T-helper 22 cell (primary cell): ENCODE measurements around the gene STARD8.
"Not testable (repeated sequence)": the region's sequence is repeated elsewhere in the genome, so short reads cannot be mapped to it uniquely, and the experiment has no call there.

Experiments
- DNase-seq: peaks from one replicate; pipeline ENCODE4 v3.0.0-alpha.2; 2020; ENCODE audit warnings: low read depth

Gene STARD8, protein sequence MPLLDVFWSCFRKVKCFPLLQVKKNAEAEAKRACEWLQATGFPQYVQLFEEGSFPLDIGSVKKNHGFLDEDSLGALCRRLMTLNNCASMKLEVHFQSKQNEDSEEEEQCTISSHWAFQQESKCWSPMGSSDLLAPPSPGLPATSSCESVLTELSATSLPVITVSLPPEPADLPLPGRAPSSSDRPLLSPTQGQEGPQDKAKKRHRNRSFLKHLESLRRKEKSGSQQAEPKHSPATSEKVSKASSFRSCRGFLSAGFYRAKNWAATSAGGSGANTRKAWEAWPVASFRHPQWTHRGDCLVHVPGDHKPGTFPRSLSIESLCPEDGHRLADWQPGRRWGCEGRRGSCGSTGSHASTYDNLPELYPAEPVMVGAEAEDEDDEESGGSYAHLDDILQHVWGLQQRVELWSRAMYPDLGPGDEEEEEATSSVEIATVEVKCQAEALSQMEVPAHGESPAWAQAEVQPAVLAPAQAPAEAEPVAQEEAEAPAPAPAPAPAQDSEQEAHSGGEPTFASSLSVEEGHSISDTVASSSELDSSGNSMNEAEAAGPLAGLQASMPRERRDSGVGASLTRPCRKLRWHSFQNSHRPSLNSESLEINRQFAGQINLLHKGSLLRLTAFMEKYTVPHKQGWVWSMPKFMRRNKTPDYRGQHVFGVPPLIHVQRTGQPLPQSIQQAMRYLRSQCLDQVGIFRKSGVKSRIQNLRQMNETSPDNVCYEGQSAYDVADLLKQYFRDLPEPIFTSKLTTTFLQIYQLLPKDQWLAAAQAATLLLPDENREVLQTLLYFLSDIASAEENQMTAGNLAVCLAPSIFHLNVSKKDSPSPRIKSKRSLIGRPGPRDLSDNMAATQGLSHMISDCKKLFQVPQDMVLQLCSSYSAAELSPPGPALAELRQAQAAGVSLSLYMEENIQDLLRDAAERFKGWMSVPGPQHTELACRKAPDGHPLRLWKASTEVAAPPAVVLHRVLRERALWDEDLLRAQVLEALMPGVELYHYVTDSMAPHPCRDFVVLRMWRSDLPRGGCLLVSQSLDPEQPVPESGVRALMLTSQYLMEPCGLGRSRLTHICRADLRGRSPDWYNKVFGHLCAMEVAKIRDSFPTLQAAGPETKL

DNA sequence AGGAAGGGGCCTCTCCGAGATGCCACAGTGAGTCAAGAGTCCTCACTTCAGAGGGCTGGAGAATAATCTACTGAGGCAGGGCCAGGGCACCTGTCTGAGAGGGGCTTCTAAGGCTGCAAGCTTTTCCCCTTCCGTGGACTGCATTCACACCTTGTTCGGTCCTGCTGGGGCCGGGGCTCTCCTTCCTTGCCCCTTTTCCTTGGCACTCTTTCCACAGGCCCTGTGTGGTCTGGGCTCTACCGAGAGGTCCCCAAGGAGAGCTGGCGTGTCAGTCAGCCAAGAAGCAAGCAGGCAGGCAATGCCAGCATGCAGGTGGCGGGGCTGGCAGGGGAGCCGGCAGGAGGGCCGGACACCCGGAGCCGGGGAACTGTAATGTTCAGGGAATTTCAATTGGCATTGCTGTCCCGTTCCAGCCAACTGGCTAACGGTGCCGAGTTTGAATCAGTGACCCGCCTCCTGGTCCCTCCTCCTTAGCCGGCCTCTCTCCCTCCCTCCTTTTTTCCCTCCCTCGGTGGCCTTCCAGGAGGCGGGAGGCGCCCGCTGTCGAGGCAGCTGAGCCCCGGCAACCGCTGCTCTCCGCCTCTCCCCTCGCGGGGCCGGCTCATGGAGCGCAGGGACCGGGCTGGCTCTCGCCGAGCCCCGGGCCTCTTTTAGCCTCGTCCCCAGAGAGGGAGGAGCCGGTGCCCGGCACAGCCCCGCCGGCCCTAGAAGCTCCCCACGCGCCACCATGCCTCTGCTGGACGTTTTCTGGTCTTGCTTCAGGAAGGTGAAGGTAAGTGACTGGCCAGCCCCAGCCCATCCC is at the start of gene STARD8:
Gene STARD8 (plus strand): TSS at position 511 of the 802 bp plus-strand sequence. CDS start 217 bp downstream, at position 728.
- DNase-seq, result no peak

DNA sequence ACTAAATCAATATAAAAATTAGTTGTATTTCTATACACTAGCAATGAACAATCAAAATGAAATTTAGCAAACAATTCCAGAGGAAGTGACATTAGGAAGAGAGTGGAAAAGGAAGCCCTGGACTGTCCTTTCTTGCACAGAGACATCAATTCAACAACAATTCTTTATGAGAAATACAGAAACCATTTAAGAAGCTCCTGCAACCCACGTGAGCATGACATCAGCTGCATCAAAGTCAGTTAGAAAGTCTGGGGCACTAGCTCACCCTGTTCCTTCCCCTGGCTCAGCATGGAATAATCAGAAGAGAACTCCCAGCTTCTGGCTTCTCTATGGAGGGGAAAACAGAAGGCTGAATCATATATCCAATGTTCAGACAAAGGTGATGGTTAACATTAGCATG is 48.6 kb upstream of the STARD8 start:
- DNase-seq, result no peak

DNA sequence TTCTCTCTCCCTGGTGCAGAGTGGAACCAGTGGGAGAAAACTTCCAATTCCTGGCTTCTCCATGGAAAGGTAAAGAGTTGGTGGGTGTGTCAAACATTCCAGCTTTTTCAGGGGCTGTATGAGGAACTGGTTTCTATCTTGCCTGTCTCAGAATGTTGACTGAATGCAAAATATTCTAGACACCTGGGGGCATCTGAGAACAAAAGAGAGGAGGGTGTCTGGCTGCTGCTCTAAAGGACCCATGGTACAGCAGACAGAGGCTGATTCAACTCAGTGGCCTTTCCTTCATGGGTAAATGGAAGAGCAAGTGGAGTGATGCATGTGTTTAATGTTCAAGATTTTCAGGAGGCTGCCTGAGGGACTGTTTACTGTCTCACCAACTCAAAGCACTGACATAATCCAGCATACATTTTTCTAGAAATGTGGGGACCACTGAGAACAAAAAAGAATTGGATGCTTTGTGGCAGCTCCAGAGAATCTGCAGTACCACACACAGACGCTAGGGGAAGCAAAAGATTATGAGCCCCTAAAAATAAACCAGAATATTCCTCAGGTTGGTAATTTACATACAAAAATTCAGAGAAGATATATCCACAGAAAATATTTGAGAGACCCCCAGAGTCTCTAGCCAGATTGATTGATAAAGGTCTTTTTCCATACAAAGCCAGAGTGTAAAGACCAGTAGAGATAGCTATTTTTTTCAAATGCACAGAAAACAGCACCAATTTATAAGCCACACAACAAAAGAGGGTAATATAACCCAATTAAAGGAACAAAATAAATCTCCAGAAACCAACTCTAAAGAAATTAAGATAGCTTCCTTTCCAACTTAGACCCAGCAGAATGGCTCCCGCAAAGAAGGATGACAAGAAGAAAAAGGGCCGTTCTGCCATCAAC is 48.0 kb upstream of the STARD8 start:
- no peak for DNase-seq

DNA sequence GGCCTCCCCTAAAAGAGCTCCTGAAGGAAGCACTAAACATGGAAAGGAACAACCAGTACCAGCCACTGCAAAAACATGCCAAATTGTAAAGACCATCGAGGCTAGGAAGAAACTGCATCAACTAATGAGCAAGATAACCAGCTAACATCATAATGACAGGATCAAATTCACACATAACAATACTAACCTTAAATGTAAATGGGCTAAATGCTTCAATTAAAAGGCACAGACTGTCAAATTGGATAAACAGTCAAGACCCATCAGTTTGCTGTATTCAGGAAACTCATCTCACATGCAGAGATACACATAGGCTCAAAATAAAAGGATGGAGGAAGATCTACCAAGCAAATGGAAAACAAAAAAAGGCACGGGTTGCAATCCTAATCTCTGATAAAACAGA is 43.2 kb upstream of the STARD8 start:
- DNase-seq, result not testable (repeated sequence)

DNA sequence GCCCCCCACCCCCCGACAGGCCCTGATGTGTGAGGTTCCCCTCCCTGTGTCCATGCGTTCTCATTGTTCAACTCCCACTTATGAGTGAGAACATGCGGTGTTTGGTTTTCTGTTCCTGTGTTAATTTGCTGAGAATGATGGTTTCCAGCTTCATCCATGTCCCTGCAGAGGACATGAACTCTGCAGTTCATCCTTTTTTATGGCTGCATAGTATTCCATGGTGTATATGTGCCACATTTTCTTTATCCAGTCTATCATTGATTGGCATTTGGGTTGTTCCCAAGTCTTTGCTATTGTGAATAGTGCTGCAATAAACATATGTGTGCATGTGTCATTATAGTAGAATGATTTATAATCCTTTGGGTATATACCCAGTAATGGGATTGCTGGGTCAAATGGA is 32.7 kb upstream of the STARD8 start:
- DNase-seq, result not testable (repeated sequence)

DNA sequence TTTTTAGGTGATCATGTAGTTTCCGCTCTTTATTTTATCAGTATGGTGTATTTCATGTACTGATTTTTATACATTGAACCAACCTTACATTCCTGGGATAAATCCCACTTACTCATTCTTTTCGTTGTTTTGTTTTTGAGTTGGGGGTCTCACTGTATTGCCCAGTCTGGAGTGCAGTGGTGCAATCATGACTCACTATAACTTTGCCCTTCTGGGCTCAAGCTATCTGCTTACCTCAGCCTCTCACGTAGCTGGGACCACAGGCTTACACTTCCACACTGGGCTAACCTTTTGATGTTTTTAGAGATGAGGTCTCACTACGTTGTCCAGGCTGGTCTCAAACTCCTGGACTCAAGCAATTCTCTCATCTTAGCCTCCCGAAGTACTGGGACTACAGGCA is 19.5 kb upstream of the STARD8 start:
- no peak for DNase-seq

DNA sequence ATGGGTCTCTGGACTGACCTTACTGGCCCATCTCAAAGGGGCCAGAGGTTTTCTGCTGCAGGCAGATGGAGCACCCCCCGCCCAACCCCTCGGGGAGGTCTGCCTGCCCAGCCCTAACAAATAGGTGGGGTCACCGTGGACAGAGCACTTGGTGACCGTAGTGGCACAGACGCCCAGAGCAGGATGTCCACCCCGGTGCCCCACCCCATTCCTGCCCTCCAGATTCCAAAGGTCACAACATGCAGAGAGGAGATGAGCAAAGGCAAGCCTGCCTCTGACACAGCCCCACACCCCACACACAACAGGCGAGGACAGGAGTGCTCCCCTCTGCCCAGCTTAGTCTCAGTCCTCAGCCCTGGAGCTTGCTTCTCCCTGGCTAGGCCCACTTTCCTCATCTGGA is 17.5 kb upstream of the STARD8 start:
- not testable (repeated sequence) for DNase-seq

DNA sequence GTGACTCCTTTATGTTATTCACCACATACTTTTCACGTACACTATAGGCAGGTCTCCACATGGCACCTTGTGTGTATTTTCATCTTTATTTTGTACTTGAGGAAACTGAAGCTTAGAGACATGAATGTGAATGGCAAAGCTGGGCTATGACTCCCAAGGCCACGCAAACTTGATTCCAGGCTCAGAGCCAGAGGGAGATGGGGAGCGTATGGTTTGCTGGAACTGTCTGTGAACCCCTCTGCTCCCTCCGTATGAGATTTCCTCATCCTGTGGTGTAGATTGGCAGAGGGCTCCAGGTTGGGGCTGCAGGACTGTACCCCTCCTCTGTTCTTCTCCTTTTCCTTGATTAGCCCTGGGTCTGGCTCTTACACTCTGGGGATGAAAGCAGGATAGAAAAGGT is 16.1 kb upstream of the STARD8 start:
- DNase-seq, result no peak

DNA sequence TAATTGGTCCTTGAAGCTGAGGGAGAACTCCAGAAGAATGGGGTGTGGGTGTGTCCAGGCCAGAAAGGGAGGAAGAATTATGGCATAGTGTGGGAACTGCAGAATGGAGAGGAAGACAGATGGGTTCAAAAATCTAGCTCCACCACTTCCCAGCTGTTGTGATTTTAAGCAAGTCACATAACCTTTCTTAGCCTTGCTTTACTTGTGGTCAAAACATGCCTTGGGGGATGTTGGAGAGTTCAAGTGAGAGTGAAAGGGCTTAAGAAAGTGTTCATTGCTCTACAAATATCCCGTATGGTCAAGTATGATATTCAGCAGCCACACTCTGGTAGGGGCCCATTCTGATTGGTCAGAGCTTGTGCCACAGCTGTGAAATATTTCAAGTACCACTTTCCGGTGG is 15.0 kb upstream of the STARD8 start:
- DNase-seq, result no peak

DNA sequence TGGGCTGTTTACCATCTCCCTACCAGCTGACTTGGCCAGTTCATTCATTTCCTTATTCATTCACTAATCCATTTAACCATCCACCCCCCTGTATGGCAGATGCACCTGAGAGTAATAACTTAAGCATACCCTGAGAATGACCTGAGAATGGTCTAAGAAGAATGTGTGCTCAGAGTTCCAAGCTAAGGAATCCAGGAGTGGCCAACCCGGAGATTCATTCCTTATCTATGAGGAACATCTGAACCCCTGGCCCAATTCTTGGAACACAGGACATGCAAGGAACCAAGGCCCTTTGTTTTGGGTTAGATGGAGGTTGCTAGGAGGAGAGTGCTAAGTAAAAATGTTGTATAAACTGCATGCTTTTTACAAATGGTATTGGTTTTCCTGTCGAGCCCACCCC is 13.5 kb upstream of the STARD8 start:
- no peak for DNase-seq

DNA sequence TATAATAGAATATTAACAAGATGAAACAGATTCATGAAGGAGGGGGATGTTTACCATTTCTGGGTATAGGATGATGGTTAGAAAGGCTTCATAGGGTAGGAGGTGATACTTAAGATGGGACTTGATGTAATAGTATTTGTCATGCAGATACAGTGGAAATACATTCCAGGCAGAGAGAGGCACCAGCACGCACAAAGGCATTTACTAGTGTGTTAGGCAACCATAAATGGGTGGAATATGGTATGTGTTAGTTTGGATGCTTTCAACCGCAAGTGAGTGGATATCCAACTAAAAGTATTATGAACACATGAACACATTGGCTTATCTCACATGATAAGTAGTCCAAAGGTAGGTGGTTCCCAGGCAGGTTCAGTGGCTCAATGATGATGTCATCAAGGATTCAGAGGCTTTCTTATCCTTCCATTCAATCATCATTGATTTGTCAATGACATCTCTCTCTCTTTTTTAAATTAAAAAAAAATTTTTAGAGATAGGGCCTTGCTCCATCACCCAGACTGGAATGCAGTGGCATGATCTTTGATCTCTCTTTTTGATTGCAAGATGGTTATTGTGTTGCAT is 12.7 kb upstream of the STARD8 start:
- no peak for DNase-seq

DNA sequence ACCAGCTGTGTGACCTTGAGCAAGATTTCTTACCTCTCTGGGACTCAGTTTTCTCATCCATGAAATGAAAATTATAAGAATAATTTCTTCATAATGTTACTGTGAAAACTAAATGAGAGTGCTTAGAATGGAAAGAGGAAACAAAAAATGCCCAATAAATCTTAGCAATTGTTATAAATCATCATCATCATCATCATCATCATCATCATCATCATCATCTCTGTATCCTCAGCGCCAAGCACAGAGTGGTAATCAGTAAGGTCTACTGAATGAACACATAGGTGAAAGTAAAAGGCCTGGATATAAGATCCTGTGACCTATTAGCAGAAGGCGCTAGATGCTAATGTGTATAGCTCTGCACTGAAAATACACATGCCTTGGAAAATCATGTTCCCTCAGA is 6.8 kb upstream of the STARD8 start:
- no peak for DNase-seq

DNA sequence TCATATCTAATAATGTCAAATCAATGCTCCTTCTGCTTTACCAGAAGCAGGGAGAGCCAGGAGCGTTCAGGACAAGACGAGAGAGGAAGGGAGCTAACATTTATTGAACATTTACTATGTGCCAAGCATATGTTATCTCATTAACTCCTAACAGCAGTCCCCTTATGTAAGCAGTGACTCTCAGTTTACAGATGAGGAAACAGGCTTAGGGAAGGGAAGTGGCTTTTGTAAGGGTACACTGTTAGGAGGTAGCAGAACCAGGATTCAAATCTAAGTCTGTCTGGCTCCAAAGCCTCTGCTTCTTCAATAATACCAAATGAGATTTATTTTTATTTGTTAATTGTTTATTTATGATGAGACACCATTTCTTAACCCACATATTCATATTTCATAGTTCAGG is 2.6 kb upstream of the STARD8 start:
- DNase-seq, result no peak

DNA sequence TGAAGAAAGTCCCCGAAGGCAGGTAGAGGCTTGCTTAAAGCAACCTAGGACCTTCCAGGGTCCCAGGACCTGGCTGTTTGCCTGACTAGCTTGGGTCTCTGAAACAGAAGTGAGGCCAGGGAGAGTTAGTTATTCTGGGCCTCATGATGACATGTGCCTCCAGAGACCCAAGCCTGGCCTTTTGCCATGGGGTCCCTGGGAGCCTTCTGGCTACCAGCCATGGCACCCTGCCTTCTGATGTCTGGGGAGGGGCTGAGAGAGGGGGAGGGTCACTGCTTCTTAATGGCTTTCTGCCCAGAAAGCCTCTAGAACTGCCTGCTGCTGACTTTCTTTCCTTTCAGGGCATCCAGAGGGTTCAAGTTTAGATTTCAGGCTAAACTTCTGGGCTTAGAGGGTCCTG is 1.0 kb upstream of the STARD8 start:
- DNase-seq, result no peak

DNA sequence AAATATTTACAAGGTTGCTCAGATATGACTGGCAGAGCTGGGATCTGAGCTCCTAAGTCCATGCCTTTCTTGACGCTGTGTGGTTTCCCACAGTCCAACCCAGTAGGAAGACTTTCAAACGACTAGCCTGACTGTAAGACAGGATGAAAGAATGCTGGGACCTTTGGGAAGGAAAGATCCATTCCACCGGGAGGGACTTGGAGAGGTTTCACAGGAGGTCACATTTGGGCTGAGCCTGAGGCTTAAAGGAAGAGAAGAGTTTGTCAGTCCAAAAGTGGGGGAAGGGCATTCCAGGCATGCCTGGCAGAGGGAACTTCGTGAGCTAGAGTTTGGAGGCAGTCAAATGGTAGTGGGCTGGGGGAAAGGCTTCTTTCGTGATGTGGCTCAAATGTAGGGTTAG is 1.5 kb downstream of the STARD8 start:
- DNase-seq, result no peak

DNA sequence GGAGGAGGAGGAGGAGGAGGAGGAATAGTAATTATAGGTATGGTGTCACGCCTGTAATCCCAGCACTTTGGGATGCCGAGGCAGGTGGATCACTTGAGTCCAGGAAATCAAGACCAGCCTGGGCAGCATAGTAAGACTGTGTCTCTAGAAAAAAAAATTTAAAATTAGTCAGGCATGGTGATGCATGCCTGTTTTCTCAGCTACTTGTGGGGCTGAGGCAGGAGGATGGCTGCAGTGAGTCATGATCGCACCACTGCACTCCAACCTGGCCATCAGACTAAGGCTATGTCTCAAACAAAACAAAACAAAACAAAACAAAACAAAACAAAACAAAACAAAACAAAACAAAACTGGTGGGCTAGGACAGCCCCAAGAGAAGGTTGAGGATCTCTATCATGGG is 3.0 kb downstream of the STARD8 start:
- DNase-seq, result no peak

DNA sequence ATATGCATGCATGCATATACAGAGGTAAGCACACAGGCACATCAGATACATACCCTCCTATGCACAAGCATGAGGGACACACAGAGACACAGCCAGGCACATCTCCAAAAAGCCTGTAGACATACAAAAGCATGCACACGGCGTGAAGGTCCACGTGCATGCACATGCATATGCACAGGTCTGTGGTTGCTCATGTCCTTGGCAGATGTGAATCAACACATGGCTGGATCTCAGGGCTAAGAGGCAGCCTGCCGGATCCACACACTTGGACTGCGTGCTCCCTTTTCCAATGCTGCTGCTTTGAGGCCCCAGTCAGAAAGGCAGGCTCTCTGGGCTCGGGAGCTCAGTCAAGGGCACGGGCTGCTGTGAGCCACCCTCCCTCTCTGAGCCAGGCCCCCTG is 3.6 kb downstream of the STARD8 start:
- DNase-seq, result no peak

DNA sequence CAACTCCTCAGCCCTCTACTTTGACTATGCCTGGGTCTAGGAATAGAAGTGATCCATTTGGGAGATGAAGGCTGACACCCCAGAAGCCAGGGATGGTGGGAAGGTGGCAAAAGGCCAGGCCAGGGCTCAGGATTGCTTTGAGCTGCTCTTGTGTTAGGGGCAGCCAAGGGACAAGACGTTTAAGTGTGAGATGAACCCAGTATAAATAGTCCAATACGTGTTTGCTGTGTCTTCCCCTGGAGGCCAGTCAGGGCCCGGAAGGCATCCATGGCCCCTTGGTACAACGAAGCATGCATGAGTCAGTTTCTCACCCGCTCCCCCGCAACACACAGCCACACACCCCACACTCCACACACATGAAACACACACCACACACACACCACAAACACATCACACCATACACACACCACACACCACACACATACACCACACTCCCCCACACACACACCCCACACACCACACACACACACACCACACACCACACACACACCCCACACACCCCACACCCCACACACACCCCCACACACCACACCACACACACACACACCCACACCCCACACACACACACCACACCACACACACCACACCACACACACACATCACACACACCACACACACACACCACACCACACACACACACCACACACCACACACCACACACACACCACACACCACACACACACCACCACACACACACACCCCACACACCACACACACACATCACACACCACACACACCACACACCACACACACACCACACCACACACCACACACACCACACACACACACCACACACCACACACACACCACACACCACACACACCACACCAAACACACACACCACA is 5.1 kb downstream of the STARD8 start:
- DNase-seq, result no peak

DNA sequence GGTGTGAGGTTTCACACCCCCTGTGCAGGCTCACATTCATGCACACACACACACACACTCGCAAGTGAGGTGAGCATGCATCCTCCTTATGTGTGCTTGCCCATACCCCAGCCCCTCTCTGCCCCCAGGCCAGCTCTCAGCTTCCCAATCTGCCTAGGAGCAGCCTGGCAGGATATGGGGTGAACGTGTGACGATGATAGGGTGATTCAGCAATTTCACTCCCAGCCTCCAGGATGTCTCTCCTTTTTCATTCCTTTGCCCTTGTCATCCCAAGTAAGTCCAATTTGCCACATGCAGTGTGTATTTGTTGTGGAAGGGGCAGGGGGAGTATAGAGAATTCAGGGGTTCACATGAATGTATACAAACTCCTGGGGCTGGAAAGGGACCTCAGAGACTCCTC is 7.2 kb downstream of the STARD8 start:
- no peak for DNase-seq

DNA sequence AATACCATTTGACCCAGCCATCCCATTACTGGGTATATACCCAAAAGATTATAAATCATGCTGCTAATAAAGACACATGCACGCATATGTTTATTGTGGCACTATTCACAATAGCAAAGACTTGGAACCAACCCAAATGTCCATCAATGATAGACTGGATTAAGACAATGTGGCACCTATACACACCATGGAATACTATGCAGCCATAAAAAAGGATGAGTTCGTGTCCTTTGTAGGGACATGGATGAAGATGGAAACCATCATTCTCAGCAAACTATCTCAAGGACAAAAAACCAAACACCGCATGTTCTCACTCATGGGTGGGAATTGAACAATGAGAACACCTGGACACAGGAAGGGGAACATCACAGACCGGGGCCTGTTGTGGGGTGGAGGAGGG is 9.0 kb downstream of the STARD8 start:
- DNase-seq, result not testable (repeated sequence)
